Lower leg skin (tissue), 3 donors: ENCODE data around the gene MRPS2.

ENCODE experiments used
- CTCF ChIP-seq, 3 donors: fragments of 450-650 bp; IDR thresholded peaks; one replicate each; pipeline ENCODE4 v1.5.1; 2016; ENCODE audit warnings: antibody characterized with exemption in 3 of 3, mild to moderate bottlenecking in 3 of 3, moderate library complexity in 2 of 3
- POLR2A ChIP-seq, 2 donors: fragments of 450-650 bp; IDR thresholded peaks; one replicate each; pipeline ENCODE4 v1.6.1; 2016 to 2017; ENCODE audit warnings: antibody characterized with exemption in 2 of 2, mild to moderate bottlenecking in 1 of 2, moderate library complexity in 1 of 2

GRCh38 chr9:135489188-135489906 lies 11.1 kb upstream of the MRPS2 start:
- TF ChIP-seq CTCF (IDR thresholded peaks at IDR 0.05) (no peak), POLR2A (IDR thresholded peaks at IDR 0.05) (no peak)
